Panc1 (cell line): ENCODE results near the gene ZDHHC1.

Experiments used
- CTCF ChIP-seq: fragments of 450-650 bp; IDR thresholded peaks from 2 replicates; pipeline ENCODE4 v1.5.1; 2017; ENCODE audit warnings: mild to moderate bottlenecking
- POLR2AphosphoS5 ChIP-seq: IDR thresholded peaks from 2 replicates; pipeline ENCODE4 v1.6.1; 2012; ENCODE audit warnings: mild to moderate bottlenecking, low read depth, low read length, moderate library complexity
- REST ChIP-seq, 2 experiments: IDR thresholded peaks; 2 replicates each; pipeline ENCODE4 v1.6.1; 2011 to 2012; ENCODE audit warnings: low read depth in 2 of 2, control low read depth in 1 of 2, low read length in 1 of 2, mild to moderate bottlenecking in 1 of 2, moderate library complexity in 1 of 2; ENCODE audit not compliant: insufficient read depth in 1 of 2

GRCh38 chr16:67438098-67438791 is 22.0 kb upstream of the ZDHHC1 start:
- no peak for TF ChIP-seq CTCF
- TF ChIP-seq POLR2AphosphoS5: no peak
- TF ChIP-seq REST (IDR thresholded peaks at IDR 0.05; ENCODE audit: insufficient read depth in 1 of 2, low read depth in 2 of 2, low read length in 1 of 2): no peak
